ENCODE measurements around the gene RNF17.

RNF17 gene

GRCh38 chr13:24737042-24737441 lies 26.9 kb upstream of the RNF17 start:
- no peak overlapping the region for H3K27ac ChIP-seq
- no peak for DNase-seq (ENCODE audit: low spot score)
- TF ChIP-seq CTCF (conservative IDR thresholded peaks at IDR 0.05; ENCODE audit: low read depth): no peak
- CTCF ChIA-PET: no interaction called here
- POLR2A ChIA-PET (ENCODE audit: low non-redundant PET): no interaction called here

GRCh38 chr13:24738366-24738847 lies 25.6 kb upstream of the RNF17 start:
- CTCF ChIA-PET: no interaction called here
- no peak for TF ChIP-seq CTCF (conservative IDR thresholded peaks at IDR 0.05; ENCODE audit: low read depth)
- POLR2A ChIA-PET (ENCODE audit: low non-redundant PET): no interaction called here

DNA sequence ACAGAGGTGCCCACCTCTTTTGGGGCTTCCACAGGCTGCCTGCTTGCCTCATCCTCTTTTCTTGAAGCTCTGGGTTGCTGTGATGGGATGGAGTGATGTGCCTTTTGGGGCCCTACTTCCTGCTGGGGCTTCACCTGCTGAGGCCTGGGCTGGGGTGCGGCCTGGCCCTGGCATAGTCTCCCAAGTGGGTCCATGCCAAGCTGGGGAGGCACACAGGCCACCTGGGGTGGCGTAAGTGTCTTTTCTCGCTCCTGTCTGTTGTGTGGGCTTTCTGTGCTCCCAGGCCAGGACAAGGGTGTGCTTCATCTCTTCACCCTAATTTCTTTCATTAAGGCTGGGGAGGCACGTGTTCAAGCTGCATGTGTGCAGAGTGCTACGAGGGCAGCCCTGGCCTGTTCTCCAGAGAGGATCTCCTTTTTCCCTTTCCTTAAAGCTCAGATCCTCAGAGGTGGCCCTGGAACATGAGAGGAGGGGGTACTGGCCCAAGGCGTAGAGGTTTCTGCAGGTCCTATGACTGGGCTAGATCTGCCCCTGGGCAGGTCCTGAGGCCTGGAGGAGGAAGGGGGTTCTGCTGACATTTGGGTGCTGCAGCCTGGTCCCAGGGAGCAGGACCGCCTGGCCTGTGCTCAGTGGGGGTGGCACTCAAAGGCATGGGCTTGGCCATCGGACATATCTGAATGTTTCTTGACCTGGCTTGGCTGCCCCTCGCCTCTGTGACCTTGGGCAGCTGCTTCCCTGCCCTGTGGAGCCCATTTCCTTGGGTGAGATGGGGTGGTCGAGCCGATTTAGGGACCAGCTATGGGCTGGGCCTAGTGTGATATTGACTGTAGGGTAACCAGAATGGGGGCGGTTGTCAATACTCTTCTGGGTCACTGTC lies 23.7 kb upstream of the RNF17 start:
- H3K27ac ChIP-seq: no peak overlapping the region
- ChIA-PET POLR2A (ENCODE audit: low non-redundant PET) (no interaction called here), CTCF (interaction anchor here (0.6 kb wide), 2 partner anchors 13 to 43 kb away, joined by 3 to 7 read pairs; no protein-coding TSS in a partner anchor)
- DNase-seq (ENCODE audit: low spot score): no peak
- no peak for TF ChIP-seq CTCF (conservative IDR thresholded peaks at IDR 0.05; ENCODE audit: low read depth)

More at GRCh38 chr13:24738366-24738847, 25.6 kb upstream of the RNF17 start:
- no peak for DNase-seq (ENCODE audit: low spot score)
- H3K27ac ChIP-seq: no peak overlapping the region

- H3K27ac ChIP-seq: no peak overlapping the region
- POLR2A ChIA-PET (ENCODE audit: low non-redundant PET): no interaction called here
- CTCF ChIA-PET: interaction anchor here (0.6 kb wide), 2 partner anchors 27 to 43 kb away, joined by 3 read pairs; no protein-coding TSS in a partner anchor
- no peak for TF ChIP-seq CTCF (conservative IDR thresholded peaks at IDR 0.05; ENCODE audit: low read depth)
- DNase-seq (ENCODE audit: low spot score): no peak
Observed at GRCh38 chr13:24741016-24741662, 22.8 kb upstream of the RNF17 start.

GRCh38 chr13:24741791-24742190 lies 22.2 kb upstream of the RNF17 start:
- TF ChIP-seq CTCF (conservative IDR thresholded peaks at IDR 0.05; ENCODE audit: low read depth): no peak
- no peak overlapping the region for H3K27ac ChIP-seq
- CTCF ChIA-PET: no interaction called here
- no peak for DNase-seq (ENCODE audit: low spot score)
- POLR2A ChIA-PET (ENCODE audit: low non-redundant PET): no interaction called here

DNA sequence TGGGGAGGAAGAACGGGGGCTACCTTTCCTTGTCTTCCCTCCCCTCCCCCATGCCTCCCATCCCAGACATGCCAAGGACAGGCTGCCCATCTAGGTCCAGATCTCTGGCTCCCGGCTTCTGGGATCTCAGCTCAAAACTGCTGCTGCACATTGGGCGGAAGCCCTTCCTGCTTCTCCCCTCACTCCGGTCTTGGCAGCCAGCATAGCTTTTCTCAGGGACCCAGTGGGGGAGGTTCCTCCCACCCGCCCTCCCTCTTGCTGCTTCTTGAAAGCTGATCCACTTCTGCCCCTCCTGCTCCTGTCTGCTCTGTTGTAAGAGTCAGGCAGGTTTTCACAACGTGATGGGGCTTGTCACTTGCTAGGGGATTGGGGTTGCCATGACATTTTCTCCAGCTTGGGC lies 21.7 kb upstream of the RNF17 start:
- no peak for TF ChIP-seq CTCF (conservative IDR thresholded peaks at IDR 0.05; ENCODE audit: low read depth)
- no peak overlapping the region for H3K27ac ChIP-seq
- ChIA-PET CTCF (interaction anchor here (0.8 to 1.1 kb wide), 2 partner anchors 227 to 292 kb away, joined by 3 to 4 read pairs; no protein-coding TSS in a partner anchor), POLR2A (ENCODE audit: low non-redundant PET) (no interaction called here)
- no peak for DNase-seq (ENCODE audit: low spot score)
